HUES64 (cell line): ENCODE data around the gene DCX. TPM values are rescaled to one million over a fixed set of nuclear protein-coding genes. Genes with fewer than 3 reads are reported as not detected.

Experiments
- H3K27ac ChIP-seq: 2 replicates; pipeline ENCODE4 v1.7.0; 2013; ENCODE audit warnings: low read depth, low read length, inconsistent platforms
- H3K27me3 ChIP-seq: 2 replicates; pipeline ENCODE4 v1.6.1; 2013; ENCODE audit warnings: mild to moderate bottlenecking, low read length; ENCODE audit not compliant: insufficient read depth
- H3K36me3 ChIP-seq: 2 replicates; pipeline ENCODE4 v1.6.1; 2013; ENCODE audit warnings: mild to moderate bottlenecking, low read length; ENCODE audit not compliant: insufficient read depth
- H3K4me1 ChIP-seq: 2 replicates; pipeline ENCODE4 v1.6.1; 2013; ENCODE audit warnings: mild to moderate bottlenecking, low read length, moderate library complexity; ENCODE audit not compliant: insufficient read depth
- H3K4me3 ChIP-seq: 2 replicates; pipeline ENCODE4 v1.5.1; 2013; ENCODE audit warnings: mild to moderate bottlenecking, low read length, moderate library complexity
- H3K9ac ChIP-seq: 2 replicates; pipeline ENCODE4 v1.6.1; 2013; ENCODE audit warnings: mild to moderate bottlenecking, low read depth, low read length
- H3K9me3 ChIP-seq: 2 replicates; pipeline ENCODE4 v1.6.1; 2013; ENCODE audit warnings: low read depth, low read length; ENCODE audit not compliant: insufficient read depth
- WGBS: fragments of 150-250, 120-280 bp; methylation state at CpG from one replicate; pipeline ENCODE4 v1.1.7; 2013; ENCODE audit warnings: missing lambda C conversion rate; 5-methylcytosine and 5-hydroxymethylcytosine counted together
- polyA plus RNA-seq, 2 experiments: library from polyadenylated mRNA; stranded (reverse); fragments of 50-300 nt; gene quantifications; one replicate each; pipeline ENCODE4 v1.2.3, GENCODE V29; 2013

Gene DCX
- 1.7 TPM for polyA plus RNA-seq (2013, experiment 1 of 2)
- 3.7 TPM for polyA plus RNA-seq (2013, experiment 2 of 2)

DNA sequence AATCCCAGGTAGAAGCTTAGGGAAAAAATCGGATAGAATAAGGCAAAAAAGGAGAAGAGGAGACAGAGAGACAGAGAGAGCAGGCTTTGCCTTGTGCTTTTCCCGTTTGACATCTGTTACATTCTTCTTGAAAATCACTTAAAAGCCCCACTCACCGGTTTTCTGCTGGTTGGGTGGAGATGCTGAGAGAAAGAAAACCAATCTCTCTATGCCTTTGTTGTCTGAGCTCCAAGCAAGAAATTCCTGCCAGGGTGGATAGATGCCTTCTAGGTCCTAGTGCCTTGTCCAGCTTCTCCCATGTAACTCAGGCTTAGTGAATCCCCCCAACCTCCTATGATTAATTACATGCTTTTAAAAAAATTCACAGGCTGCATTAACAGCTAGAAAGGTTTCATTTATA is at the start of gene DCX:
Gene DCX, minus strand, starts transcription at position 210 of the 400 bp plus-strand sequence. CDS start 1,794 bp downstream, outside the sequence.
- H3K27ac ChIP-seq: peak within 1 kb of the TSS; percentile 66; the same call in 1 of the 2 replicates
- H3K4me1 ChIP-seq: peaks cover 25% of the 10 kb centered on the region
- peak within 1 kb of the TSS; percentile 41 for H3K4me3 ChIP-seq
- no peaks in the 10 kb centered on the region for H3K9me3 ChIP-seq
- 10% methylated on average over 1 of the region's 3 CpGs for WGBS
- no peaks in the 10 kb centered on the region for H3K27me3 ChIP-seq
- no peaks in the 10 kb centered on the region for H3K36me3 ChIP-seq
- 0 out of 2 replicates have a peak within 1 kb of the TSS, but pooled peaks have one; percentile 1 for H3K9ac ChIP-seq

DNA sequence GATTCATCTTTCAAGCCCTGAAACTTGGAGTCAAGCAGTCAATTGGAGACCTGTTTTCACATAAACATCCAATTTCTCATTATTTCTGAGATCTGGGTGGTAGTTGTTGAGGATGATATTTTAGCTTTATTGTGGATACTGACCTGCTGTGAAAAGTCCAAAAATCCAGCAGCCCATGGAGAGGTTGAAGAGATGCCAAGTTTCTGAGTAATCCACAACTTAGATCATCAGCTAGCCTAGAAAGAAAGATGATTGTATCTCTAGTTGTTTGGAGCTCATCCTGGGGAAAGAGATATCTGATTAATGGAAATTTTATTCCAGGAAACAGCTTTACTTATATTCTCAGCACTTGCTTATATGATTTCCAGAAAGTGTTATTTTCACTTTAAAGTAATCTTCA is 48.6 kb upstream of the DCX start:
- no peaks in the 10 kb centered on the region for H3K27me3 ChIP-seq
- no peak overlapping the region for H3K27ac ChIP-seq
- no peaks in the 10 kb centered on the region for H3K36me3 ChIP-seq
- H3K9me3 ChIP-seq: no peaks in the 10 kb centered on the region
- H3K9ac ChIP-seq: no peak overlapping the region
- peaks cover 4% of the 10 kb centered on the region; the same call in 1 of the 2 replicates for H3K4me1 ChIP-seq
- no peak overlapping the region for H3K4me3 ChIP-seq

DNA sequence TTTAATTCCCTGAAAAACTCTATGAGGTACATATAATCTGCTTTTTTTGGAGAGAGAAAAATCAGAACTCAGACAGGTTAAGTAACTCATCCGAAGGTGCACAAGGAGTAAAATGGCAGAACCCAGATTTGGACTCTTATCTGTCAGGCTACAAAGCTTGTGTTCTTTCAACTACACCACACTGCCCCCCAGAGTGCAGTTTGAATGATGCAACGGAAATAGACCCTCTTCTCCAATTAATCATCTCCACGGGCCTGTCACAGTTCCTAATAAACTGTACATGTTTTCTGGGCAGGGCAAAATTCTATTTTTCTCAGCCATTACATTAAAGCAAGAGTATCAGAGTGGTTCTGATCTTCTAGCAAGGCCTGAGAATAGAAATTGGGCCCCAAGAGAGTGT is 35.3 kb upstream of the DCX start:
- no peak overlapping the region for H3K27ac ChIP-seq
- WGBS: 40% methylated on average over 3 of the region's 3 CpGs
- no peak overlapping the region for H3K9ac ChIP-seq
- no peaks in the 10 kb centered on the region for H3K9me3 ChIP-seq
- no peaks in the 10 kb centered on the region for H3K36me3 ChIP-seq
- no peaks in the 10 kb centered on the region for H3K4me1 ChIP-seq
- no peaks in the 10 kb centered on the region for H3K27me3 ChIP-seq
- H3K4me3 ChIP-seq: no peak overlapping the region

DNA sequence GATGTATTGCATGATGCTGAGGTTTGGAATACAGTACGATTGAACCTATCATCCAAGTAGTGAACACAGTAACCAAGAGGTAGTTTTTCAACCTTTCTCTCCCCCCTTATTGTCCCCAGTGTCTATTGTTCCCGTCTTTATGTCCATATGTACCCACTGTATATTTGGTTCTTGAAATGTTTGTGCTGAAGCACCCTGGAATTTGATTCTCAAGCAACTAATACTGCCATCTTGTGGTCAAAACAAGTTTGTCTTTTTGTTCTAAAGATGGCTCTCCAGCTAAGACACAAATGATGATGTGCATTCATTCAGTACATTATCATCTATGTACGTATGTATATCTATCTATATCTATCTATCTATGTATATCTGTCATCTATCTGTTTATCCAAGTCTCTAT is 33.5 kb upstream of the DCX start:
- H3K36me3 ChIP-seq: no peaks in the 10 kb centered on the region
- H3K27me3 ChIP-seq: no peaks in the 10 kb centered on the region
- H3K27ac ChIP-seq: no peak overlapping the region
- H3K4me1 ChIP-seq: no peaks in the 10 kb centered on the region
- no peak overlapping the region for H3K4me3 ChIP-seq
- no peaks in the 10 kb centered on the region for H3K9me3 ChIP-seq
- WGBS: 86% methylated on average over 1 of the region's 3 CpGs
- H3K9ac ChIP-seq: no peak overlapping the region

DNA sequence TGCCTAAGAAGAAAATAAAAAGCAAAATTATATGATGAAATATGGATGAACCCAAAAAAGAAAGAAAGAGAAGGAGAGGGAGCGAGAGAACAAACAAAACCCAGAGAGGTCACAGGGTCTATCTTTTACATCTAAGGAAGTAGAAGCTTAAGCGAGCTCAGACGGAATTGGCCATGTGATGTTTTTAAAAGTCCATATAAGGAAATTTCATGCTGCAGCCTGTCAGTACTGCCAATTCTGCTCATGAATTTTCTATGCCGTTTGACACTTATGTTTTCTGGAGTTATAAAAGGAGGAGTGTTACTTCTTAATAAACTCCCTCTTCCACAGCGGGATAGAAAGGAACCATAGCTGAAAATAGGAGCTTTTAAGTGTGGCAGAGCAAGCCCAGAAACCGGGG is 32.9 kb upstream of the DCX start:
- no peaks in the 10 kb centered on the region for H3K4me1 ChIP-seq
- no peaks in the 10 kb centered on the region for H3K9me3 ChIP-seq
- no peak overlapping the region for H3K4me3 ChIP-seq
- H3K27me3 ChIP-seq: no peaks in the 10 kb centered on the region
- 81% methylated on average over 6 of the region's 6 CpGs for WGBS
- no peak overlapping the region for H3K27ac ChIP-seq
- H3K36me3 ChIP-seq: no peaks in the 10 kb centered on the region
- H3K9ac ChIP-seq: no peak overlapping the region

DNA sequence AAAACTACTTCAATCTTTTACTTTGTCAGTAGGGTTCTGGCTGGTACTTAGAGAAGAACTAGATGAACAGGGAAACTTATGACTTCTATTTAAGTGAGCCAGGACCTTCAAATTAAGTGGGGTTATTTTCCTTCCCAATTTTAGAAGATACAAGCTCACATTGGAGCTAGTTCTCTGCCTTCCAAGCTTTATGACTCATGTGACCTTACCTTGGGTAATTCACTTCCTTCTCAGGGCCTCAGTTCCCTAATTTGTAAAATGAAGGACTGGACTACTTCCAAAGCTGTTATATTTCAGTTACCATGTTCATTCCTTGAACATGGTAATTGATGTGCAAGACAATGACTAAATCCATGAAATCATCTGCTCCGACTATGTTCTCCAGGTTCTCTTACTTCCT is 32.0 kb upstream of the DCX start:
- no peak overlapping the region for H3K27ac ChIP-seq
- H3K4me3 ChIP-seq: no peak overlapping the region
- H3K9ac ChIP-seq: no peak overlapping the region
- no peaks in the 10 kb centered on the region for H3K4me1 ChIP-seq
- H3K36me3 ChIP-seq: no peaks in the 10 kb centered on the region
- WGBS: 94% methylated on average over 1 of the region's 1 CpG
- no peaks in the 10 kb centered on the region for H3K9me3 ChIP-seq
- H3K27me3 ChIP-seq: no peaks in the 10 kb centered on the region

DNA sequence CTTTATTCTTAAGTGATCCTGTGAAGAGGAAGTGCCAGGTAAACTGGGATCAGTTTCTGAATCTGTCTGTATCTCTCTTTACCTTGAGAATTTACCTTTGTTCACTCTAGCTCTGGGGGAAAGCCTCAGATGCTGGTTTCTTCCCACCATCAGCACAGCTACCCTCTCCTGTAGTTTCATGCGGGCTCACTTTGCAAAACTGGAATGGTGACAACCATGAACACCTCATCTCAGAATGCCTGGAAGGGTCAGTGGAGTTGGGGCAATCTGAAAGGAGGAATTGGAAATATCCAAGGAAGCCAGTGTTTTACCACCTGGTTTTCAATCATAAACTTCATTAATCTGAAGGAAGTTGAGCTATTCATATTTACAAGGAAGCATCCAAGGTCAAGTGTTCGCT is 30.8 kb upstream of the DCX start:
- no peaks in the 10 kb centered on the region for H3K4me1 ChIP-seq
- no peak overlapping the region for H3K4me3 ChIP-seq
- H3K9ac ChIP-seq: no peak overlapping the region
- no CpG with 5 or more reads among the region's 2 CpGs for WGBS
- H3K27me3 ChIP-seq: no peaks in the 10 kb centered on the region
- H3K36me3 ChIP-seq: no peaks in the 10 kb centered on the region
- no peak overlapping the region for H3K27ac ChIP-seq
- no peaks in the 10 kb centered on the region for H3K9me3 ChIP-seq

DNA sequence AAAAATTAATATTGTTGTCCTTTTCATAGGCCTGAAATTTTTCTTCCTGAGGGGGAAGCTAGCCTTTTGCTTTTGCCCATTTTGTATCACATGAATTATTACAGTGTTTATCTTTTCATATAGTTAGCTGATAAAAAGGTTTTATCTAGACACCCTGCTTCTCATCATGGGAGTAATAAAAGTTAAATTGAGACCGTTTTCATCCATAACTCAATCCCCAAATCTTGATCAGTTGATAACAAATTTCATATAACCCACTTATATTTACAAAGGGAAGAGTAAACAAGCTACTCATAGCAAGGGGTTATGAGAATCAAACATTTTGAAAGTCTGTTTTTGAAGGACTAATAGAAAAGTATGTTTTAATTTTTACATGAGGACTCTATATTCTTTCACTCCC is 23.5 kb upstream of the DCX start:
- Histone ChIP-seq H3K4me1 (no peaks in the 10 kb centered on the region), H3K27ac (no peak overlapping the region), H3K9ac (no peak overlapping the region), H3K9me3 (no peaks in the 10 kb centered on the region), H3K4me3 (no peak overlapping the region), H3K27me3 (no peaks in the 10 kb centered on the region), H3K36me3 (no peaks in the 10 kb centered on the region)
- WGBS: no CpG with 5 or more reads among the region's 1 CpG

DNA sequence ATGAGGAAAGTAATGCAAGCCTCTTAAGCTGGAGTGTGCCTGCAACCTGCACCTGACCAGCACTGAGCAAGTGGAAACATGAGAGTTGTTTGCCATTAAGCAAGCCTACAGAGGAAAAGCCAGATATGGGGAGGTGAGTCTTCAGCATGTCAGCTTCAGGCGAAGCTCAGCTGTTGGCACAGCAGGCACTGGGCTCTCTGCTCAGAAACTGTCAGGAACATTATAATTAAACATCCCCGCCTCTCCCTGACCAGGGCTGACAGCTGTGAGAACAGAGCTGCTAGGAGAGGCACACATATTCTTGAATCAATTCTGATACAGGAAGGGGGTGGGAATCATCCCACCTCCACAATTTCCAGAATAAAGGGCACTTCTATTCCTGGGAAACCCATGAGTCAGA is 19.0 kb upstream of the DCX start:
- H3K27me3 ChIP-seq: no peaks in the 10 kb centered on the region
- H3K4me1 ChIP-seq: no peaks in the 10 kb centered on the region
- H3K27ac ChIP-seq: no peak overlapping the region
- H3K9ac ChIP-seq: no peak overlapping the region
- H3K4me3 ChIP-seq: no peak overlapping the region
- WGBS: 88% methylated on average over 1 of the region's 2 CpGs
- H3K36me3 ChIP-seq: no peaks in the 10 kb centered on the region
- H3K9me3 ChIP-seq: no peaks in the 10 kb centered on the region

DNA sequence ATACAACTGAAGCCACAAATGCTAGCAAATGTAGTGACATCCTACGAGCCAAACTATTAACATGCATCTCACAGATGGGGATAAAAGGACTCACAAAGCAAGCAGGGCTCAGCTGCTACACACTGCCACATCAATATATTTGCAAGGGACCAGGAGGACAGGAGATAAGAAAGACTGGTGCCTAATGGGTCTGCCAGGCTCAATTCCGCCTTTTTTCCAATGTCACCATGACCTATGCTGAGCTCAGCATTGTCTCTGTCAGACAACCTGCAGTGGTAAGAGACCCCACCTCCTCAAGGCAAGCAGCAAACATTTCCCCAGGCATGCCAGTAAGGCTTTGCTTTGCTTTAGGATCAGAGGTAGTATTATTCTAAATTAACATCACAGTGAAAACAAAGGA is 435 bp downstream of the DCX start:
- H3K27ac ChIP-seq: peak overlapping the region; percentile 5; the same call in 1 of the 2 replicates
- H3K4me1 ChIP-seq: peaks cover 25% of the 10 kb centered on the region
- no peaks in the 10 kb centered on the region for H3K36me3 ChIP-seq
- H3K27me3 ChIP-seq: no peaks in the 10 kb centered on the region
- no peaks in the 10 kb centered on the region for H3K9me3 ChIP-seq
- H3K4me3 ChIP-seq: peak overlapping the region; percentile 41
- 24% methylated on average over 2 of the region's 2 CpGs for WGBS
- 0 out of 2 replicates have a peak overlapping the region, but pooled peaks have one; percentile 1 for H3K9ac ChIP-seq

DNA sequence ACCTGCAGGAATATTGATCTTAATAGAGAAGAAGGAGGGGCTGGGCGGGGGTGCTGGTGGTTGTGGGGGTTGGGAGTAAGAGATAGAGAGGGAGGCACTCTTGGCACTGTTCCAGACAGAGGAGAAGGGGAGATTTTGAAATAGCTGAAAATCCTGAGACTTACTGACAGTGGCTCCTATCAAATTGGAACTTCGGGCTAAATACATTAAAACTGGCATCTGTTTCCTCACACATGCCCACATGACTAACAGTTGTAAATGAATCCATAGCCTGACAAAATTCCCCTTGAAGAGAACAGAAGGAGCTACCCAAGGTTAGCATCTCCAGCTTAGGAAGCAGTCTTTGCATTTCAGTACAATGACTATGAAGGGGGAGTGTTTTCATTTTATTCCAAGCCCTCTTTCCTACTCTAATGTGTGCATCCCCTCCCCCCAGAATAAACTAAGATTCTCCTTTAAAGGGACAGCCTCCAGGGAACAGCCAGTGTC is 1.4 kb downstream of the DCX start:
- peaks cover 25% of the 10 kb centered on the region for H3K4me1 ChIP-seq

DNA sequence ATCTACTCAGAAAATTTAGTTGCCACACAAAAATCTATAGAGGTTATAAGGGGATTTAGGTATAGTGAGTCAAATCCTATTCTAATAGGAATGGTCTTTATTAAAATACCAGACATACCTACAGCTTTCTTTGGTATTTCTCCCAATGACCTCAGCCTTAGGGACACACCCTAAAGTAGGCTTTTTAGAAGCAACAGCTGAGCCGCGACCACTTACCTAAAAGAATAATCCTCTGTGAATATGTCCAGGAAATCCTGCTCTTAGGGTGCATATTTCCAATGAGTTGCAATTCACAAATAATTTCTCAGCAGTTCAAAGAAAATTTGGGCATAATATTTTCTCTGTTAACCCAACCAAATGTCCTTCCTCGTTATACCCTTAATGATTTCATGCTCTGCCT is 2.7 kb downstream of the DCX start:
- Histone ChIP-seq H3K4me3 (no peak overlapping the region), H3K36me3 (no peaks in the 10 kb centered on the region), H3K27me3 (no peaks in the 10 kb centered on the region), H3K27ac (no peak overlapping the region), H3K9me3 (no peaks in the 10 kb centered on the region), H3K4me1 (peaks cover 25% of the 10 kb centered on the region), H3K9ac (no peak overlapping the region)
- WGBS: 97% methylated on average over 3 of the region's 3 CpGs

More for the DNA sequence above, 1.4 kb downstream of the DCX start:
- Histone ChIP-seq H3K27me3 (no peaks in the 10 kb centered on the region), H3K4me3 (no peak overlapping the region), H3K36me3 (no peaks in the 10 kb centered on the region), H3K9me3 (no peaks in the 10 kb centered on the region), H3K9ac (no peak overlapping the region), H3K27ac (no peak overlapping the region)
- WGBS: 58% methylated on average over 2 of the region's 2 CpGs
